ENCODE results near the gene SERPINA4. TPM values are rescaled to one million over a fixed set of nuclear protein-coding genes. Genes with fewer than 3 reads are reported as not detected.

SERPINA4 gene
- total and polyA plus RNA-seq, 2 donors (not counting 3 experiments of a cell fraction or from before 2014, with no cell fraction given) = not detected

GRCh38 chr14:94555991-94556390, 5.3 kb upstream of the SERPINA4 start:
- dilution Hi-C loops (cut with MboI; ENCODE audit: extremely low pct_ligation_motif_present, low sequenced_read_pairs) (no loop called here), intact Hi-C loops (cut with micrococcal nuclease) (no loop called here)
- Histone ChIP-seq H3K4me3 (replicated peaks in 1 of 3; ENCODE audit: insufficient read depth in 1 of 3, low read depth in 1 of 3, low read length in 3 of 3) (no peak overlapping the region), H3K27me3 (ENCODE audit: control insufficient read depth in 2 of 2, insufficient read depth in 2 of 2, low read length in 2 of 2) (no peaks in the 10 kb centered on the region), H3K9me1 (replicated peaks; ENCODE audit: control insufficient read depth, extremely low read depth, insufficient read depth, low read length) (no peaks in the 10 kb centered on the region), H3K4me1 (ENCODE audit: control insufficient read depth, extremely low read depth, insufficient read depth, low read length) (no peaks in the 10 kb centered on the region), H2AFZ (ENCODE audit: low read depth, low read length) (no peak overlapping the region), H3K9me3 (replicated peaks; ENCODE audit: control insufficient read depth, insufficient read depth, low read length) (no peaks in the 10 kb centered on the region), H3K79me2 (ENCODE audit: control insufficient read depth, insufficient read depth, low read length) (no peaks in the 10 kb centered on the region), H3K9ac (replicated peaks; ENCODE audit: extremely low read depth, insufficient read depth, low read length) (no peak overlapping the region), H3K36me3 (ENCODE audit: control insufficient read depth in 2 of 2, extremely low read depth in 1 of 2, insufficient read depth in 2 of 2, low read length in 2 of 2) (no peaks in the 10 kb centered on the region), H3K4me2 (ENCODE audit: insufficient read depth, low read length) (no peak overlapping the region), H3K27ac (ENCODE audit: insufficient read depth, low read depth, low read length) (no peak overlapping the region), H4K20me1 (replicated peaks; ENCODE audit: control insufficient read depth, extremely low read depth, insufficient read depth, low read length) (no peaks in the 10 kb centered on the region)
- no TSS peak for BruUV-seq (replicated peaks)
- ChIA-PET CTCF (no interaction called here), POLR2A (no interaction called here)
- DNase-seq (ENCODE audit: low read depth, low spot score) (no peak), FAIRE-seq (no peak)
- no peak for TF ChIP-seq CTCF (IDR thresholded peaks at IDR 0.05; ENCODE audit: extremely low read depth in 1 of 2, insufficient read depth in 1 of 2, low read depth in 1 of 2, low read length in 2 of 2)
- no peak for TF ChIP-seq POLR2A (IDR thresholded peaks at IDR 0.05; ENCODE audit: low read depth, low read length)
- no peak for TF ChIP-seq POLR2AphosphoS5 (IDR thresholded peaks at IDR 0.05; ENCODE audit: insufficient read depth, low read depth, low read length)
- TF ChIP-seq GATA2 (IDR thresholded peaks at IDR 0.05; ENCODE audit: insufficient read depth, insufficient read length, low read depth, low read length) = no peak
- TF ChIP-seq JUN (IDR thresholded peaks at IDR 0.05; ENCODE audit: borderline replicate concordance, insufficient read depth, insufficient read length, low read depth) = no peak
- TF ChIP-seq EZH2 (IDR thresholded peaks at IDR 0.05; ENCODE audit: borderline replicate concordance, low read depth, low read length, severe bottlenecking) = no peak
- no peak for TF ChIP-seq MYC (IDR thresholded peaks at IDR 0.05; ENCODE audit: low read depth, low read length)
- no peak for TF ChIP-seq FOS (IDR thresholded peaks at IDR 0.05; ENCODE audit: borderline replicate concordance, insufficient read depth, low read length)
- TF ChIP-seq MAX (IDR thresholded peaks at IDR 0.05; ENCODE audit: insufficient read depth, insufficient read length) = no peak

All from endothelial cell of umbilical vein (primary cell).